AG10803 (cell line): ENCODE measurements around the gene SPATA12.

Experiments
- DNase-seq: peaks from one replicate; pipeline ENCODE4 v3.0.0; 2010; ENCODE audit warnings: low read depth
- H3K4me3 ChIP-seq: 2 replicates; pipeline ENCODE4 v1.5.1; 2011; ENCODE audit warnings: mild to moderate bottlenecking, low read length, control low read depth
- TF ChIP-seq, protein P1 (sequence below): conservative IDR thresholded peaks from 2 replicates; pipeline ENCODE4 v1.5.1; 2011; ENCODE audit warnings: mild to moderate bottlenecking, low read length, control low read depth, inconsistent platforms

Gene SPATA12

DNA sequence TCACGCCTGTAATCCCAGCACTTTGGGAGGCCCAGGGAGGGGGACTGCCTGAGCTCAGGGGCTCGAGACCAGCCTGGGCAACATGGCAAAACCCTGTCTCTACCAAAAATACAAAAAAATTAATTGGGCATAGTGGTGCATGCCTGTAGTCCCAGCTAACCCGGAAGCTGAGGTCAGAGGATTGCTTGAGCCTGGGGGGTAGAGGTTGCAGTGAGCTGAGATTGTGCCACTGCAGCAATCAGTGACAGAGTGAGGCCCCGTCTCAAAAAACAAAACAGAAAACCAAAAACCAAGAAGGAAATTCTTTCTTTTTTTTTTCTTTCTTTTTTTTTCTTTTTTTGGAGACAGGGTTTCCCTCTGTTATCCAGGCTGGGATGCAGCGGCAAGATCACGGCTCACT, 3.5 kb downstream of the SPATA12 start:
- TF ChIP-seq, protein P1, sequence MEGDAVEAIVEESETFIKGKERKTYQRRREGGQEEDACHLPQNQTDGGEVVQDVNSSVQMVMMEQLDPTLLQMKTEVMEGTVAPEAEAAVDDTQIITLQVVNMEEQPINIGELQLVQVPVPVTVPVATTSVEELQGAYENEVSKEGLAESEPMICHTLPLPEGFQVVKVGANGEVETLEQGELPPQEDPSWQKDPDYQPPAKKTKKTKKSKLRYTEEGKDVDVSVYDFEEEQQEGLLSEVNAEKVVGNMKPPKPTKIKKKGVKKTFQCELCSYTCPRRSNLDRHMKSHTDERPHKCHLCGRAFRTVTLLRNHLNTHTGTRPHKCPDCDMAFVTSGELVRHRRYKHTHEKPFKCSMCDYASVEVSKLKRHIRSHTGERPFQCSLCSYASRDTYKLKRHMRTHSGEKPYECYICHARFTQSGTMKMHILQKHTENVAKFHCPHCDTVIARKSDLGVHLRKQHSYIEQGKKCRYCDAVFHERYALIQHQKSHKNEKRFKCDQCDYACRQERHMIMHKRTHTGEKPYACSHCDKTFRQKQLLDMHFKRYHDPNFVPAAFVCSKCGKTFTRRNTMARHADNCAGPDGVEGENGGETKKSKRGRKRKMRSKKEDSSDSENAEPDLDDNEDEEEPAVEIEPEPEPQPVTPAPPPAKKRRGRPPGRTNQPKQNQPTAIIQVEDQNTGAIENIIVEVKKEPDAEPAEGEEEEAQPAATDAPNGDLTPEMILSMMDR, result no peak
- H3K4me3 ChIP-seq, result no peak overlapping the region
- DNase-seq, result no peak

DNA sequence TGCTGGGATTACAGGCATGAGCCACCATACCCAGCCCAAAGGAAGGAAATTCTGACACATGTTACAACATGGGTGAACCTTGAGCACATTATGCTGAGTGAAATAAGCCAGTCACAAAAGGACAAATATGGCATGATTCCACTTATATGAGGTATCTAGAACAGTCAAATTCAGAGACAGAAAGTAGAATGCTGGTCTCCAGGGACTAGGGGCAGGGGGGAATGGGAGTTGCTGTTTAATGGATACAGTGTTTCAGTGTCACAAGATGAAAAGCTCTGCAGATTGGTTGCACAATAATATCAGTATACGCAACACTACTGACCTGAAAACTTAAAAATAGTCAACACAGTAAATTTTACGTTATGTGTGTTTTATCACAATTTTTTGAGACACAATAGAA, 4.1 kb downstream of the SPATA12 start:
- DNase-seq, result no peak
- no peak overlapping the region for H3K4me3 ChIP-seq

DNA sequence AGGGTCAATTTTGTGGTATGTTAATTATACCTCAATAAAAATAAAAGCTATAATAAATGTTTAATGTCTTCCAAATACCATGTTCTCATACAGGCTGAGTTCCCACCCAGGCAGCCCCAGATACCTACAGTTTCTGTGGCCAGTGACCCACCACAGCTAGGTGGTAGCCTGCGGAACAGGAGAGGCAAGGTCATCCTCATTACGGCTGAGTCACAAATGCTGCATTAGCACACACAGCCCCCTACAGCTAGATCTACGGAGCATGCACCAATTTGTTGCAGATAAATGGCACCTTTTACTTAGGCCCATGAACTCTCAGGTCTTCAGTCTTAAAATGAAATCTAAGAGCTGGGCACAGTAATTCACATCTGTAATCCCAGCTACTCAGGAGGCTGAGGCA, 5.1 kb downstream of the SPATA12 start:
- peak; percentile 18 for DNase-seq
- H3K4me3 ChIP-seq, result no peak overlapping the region
- TF ChIP-seq, protein P1, result no peak

More for the DNA sequence above, 4.1 kb downstream of the SPATA12 start:
- TF ChIP-seq, protein P1, result no peak

DNA sequence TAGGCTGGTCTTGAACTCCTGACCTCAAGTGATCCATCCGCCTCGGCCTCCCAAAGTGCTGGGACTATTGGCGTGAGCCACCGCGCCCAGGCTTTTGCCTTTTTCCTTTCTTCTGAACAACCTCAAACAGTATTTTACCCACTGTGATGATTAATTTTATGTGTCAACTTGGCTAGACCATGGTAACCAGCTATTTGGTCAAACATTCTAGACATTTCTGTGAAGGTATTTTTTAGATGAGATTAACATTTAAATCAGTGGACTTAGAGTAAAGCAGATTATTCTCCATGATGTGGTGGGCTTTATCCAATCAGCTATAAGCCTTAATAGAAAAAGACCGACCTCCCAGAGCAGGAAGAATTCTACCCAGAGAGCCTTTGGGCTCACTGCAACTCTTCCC, 6.0 kb downstream of the SPATA12 start:
- DNase-seq, result no peak
- TF ChIP-seq, protein P1, result no peak
- H3K4me3 ChIP-seq, result no peak overlapping the region

DNA sequence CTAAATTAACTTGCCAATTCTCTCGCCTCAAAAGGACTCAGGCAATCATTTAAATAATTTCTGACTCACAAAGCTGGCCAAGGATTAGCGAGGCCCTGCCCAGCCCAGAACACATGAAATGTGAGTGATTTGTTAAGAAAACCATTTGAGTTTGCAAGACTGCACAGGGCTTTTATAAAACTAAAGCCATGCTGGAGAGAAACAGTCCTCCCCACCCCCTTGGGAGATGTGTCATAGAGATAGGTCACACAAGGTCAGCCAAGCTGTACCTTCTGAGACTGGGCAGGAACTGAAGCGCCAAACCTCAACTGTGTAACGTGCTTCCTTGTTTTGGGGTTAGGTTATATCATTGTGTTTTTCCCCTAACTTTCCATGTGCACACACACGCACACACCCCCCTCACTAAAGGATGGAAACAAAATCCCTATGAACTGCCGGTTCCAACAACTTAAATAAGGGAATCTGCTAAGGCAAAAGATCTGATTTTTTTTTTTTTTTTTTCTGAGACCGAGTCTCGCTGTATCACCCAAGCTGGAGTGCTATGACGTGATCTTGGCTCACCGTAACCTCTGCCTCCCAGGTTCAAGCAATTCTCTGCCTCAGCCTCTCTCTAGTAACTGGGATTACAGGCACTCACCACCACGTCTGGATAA, 8.1 kb downstream of the SPATA12 start:
- DNase-seq, result peak; percentile 92
- peak overlapping the region; percentile 24 for H3K4me3 ChIP-seq
- TF ChIP-seq, protein P1, result no peak

DNA sequence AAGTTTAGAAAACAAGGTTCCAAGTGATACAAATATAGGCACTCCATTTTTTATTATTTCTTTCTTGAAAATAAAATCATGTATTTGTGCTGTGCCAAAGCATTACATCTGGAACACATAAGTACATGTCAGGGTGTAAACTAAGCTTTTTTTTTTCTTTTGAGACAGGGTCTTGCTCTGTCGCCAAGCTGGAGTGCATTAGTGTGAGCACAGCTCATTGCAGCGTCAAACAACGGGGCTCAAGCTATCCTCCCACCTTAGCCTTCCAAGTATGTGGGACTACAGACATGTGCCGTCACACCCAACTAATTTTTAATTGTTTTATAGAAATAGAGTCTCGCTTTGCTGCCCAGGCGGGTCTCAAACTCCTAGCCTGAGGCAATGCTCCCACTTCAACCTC, 9.0 kb downstream of the SPATA12 start:
- TF ChIP-seq, protein P1, result no peak
- peak; percentile 34 for DNase-seq
- no peak overlapping the region for H3K4me3 ChIP-seq

DNA sequence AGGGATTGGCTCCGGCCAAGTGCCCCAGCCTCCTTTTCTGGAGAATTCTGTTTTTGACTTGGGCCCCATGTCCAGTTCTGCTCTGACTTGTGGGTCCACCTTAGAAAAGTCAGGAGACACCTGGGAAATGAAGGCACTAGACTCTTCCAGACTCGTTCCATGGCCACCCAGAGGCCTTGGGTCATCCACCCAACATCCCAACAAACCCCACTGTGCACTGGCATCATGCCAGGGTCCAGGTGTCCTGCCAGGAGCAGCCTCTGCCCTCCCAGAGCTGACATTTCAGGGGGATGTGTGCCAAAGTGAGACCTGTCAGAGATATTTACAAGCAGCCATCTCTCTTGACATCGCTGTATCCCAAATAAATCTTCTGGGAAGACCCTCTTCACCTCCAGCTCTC, 13.2 kb downstream of the SPATA12 start:
- H3K4me3 ChIP-seq, result no peak overlapping the region
- TF ChIP-seq, protein P1, result no peak
- no peak for DNase-seq
